CD4-positive, alpha-beta T cell treated with Interferon gamma for 1 hour (primary cell): ENCODE data around the gene PDLIM1.
"Not testable (repeated sequence)": the region's sequence is repeated elsewhere in the genome, so short reads cannot be mapped to it uniquely, and the experiment has no call there.

ENCODE experiments used
- DNase-seq: peaks from one replicate; pipeline ENCODE4 v3.0.0-alpha.2; 2020

Gene PDLIM1

DNA sequence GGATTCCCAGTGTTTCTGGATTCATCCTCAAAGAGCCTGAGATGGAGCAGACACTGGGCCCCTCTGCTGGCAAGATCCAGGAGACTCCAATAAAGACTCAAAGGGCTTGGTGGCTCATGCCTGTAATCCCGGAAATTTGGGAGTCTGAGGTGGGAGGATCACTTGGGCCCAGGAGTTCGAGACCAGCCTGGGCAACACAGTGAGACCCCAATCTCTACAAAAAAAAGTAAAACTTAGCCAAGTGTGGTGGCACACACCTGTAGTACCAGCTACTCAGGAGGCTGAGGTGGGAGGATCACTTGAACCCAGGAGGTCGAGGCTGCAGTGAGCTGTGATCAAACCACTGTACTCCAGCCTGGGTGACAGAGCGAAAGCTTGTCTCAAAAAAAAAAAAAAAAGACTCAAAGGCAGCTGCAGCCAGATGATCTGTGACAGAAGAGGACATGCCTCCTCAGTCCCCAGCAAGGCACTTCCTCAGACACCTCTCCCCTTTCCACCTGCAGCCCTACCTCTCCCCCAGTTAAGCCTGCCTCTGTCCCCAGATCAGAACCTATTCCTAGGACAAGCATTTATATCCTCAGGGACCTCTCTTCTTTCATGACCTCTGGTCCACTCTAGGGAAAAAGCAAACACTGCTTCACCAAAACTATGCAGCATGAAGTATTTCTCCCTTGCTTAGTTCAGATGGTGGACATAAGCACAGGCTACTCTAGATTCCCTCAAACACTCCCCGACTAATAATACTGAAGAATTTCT, 27.9 kb downstream of the PDLIM1 start:
- peak; percentile 2 for DNase-seq

DNA sequence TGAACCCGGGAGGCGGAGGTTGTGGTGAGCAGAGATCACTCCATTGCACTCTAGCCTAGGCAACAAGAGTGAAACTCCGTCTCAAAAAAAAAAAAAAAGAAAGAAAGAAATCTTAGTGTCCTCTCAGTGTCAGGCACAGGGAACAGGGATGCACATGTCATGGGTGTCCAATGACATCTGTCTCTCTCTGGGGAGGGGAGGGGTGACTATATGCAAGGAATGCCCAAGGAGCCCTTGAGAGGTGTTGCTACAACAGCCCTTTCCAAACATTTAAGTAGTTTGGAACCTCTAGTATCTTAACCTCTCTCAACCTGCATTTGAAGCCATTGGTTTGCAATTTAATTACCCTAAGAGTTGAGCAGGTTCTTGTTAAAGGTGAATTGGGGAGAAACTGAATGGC, 28.9 kb downstream of the PDLIM1 start:
- DNase-seq, result no peak

DNA sequence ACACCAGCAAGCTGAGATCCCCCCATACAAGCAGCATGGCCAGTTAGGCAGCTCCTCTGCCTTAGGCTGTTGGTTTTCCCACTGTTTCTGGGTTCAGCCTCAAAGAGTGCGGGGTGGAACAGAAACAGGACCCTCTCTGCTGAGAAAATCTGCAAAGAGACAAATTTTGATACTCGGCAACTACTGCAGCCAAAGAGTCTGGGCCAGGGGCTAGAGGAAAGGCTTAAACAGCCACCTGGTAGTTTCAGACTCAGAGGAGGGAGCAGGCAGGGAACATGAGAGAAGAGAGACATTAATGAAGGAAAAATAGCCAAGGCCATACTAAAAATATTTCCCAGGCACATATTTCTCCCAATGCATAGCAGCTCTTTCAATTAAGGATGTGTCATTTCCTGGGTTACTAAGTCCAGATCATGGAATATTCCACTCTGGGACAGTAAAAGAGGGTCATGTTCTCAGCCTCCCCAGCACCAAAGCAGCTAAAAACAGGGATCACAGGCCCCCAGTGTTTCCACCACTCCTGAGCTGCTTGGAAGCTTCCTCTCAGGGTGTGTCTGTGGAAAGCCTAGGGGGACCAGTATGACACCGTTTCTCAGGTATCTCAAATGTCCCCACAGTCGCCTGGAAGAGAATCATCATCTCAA, 29.8 kb downstream of the PDLIM1 start:
- no peak for DNase-seq

DNA sequence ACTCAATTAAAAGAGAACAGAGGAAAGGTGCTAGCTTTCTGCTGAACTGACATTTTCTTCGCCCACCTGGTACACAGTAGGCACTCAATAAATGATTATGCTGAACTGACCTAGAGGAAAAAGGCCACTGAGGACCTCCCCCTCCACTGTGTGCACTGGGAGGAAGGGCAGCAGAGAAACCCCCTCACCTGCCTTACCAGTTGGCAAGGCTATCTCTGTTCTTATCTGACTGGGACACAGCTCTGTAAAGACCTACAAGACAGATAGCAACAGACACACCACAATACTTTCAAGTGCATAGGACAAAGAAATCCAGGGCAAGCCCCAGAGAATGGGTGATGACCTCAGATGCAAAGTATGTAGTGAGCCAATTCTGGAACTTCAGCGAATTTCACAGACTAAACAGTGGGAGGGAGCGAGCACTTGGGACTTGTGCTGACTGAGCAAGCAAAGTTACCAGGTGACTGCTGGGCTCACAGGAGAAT, 30.4 kb downstream of the PDLIM1 start:
- DNase-seq, result no peak

DNA sequence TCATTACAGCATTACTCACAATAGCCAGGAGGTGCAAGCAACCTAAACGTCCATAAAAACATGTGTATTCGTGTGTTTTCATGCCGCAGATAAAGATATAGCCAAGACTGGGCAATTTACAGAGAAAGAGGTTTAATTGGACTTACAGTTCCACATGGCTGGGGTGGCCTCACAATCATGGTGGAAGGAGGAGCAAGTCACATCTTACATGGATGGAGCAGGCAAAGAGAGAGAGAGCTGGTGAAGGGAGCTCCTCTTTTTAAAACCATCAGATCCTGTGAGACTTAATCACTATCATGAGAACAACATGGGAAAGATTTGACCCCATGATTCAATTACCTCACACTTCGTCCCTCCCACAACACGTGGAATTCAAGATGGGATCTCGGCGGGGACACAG, 33.0 kb downstream of the PDLIM1 start:
- no peak for DNase-seq

DNA sequence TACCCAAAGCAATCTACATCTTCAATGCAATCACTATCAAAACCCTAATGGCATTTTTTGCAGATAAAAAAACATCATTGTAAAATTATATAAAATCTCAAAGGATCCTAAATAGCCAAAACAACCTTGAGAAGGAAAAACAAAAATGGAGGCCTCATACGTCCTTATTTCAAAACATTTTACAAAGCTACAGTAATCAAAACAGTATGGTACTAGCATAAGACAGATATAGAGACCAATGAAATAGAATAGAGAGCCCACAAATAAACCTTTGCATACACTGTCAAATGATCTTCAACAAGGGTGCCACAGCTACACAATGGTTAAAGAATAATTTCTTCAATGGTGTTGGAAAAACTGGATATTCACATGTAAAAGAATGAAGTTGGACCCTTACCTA, 34.5 kb downstream of the PDLIM1 start:
- no peak for DNase-seq

DNA sequence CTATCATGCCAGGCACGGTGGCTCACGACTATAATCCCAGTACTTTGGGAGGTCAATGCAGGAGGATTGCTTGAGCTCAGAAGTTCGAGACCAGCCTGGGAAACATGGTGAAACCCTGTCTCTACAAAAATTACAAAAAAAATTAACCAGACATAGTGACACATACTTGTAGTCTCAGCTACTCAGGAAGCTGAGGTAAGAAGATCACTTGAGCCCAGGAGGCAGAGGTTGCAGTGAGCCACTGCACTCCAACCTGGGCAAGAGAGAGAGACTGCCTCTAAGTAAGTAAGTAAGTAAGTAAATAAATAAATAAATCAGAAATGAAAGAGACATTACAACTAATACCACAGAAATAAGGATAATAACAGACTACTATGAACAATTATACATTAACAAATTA, 36.2 kb downstream of the PDLIM1 start:
- no peak for DNase-seq

DNA sequence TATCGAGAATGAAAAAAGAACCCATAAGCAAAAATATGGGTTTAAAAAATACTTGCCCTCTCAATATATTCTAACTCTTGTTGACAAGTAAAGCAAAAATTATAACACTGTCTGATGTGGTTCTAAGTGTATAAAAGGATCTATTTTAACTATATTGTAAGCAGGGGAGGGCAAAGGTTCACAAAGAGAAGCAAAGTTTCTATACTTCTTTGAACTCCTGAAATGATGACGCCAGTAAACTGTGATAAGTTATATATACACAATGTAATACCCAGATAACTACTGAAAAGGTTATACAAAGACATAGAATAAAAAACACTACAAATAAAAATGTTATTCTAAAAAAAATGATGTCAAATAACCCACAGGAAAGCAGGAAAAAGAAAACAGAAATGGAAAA, 37.1 kb downstream of the PDLIM1 start:
- no peak for DNase-seq

DNA sequence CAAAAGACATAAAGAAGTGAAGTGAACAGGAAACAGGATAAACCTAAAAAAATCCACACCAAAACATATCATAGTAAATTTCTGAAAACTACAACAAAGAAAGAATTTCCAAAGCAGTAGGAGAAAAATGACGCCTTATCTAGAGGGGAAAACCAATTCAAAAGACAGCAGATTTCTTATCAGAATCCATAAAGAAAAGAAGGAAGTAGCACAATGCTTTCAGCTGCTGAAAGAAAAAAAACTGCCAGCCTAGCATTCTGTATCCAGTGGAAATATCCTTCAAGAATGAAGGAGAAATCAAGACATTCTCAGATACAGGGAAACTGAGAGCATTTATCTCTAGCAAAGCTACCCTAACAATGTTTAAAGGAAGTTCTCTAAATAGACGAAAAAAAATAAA, 37.8 kb downstream of the PDLIM1 start:
- DNase-seq, result no peak

DNA sequence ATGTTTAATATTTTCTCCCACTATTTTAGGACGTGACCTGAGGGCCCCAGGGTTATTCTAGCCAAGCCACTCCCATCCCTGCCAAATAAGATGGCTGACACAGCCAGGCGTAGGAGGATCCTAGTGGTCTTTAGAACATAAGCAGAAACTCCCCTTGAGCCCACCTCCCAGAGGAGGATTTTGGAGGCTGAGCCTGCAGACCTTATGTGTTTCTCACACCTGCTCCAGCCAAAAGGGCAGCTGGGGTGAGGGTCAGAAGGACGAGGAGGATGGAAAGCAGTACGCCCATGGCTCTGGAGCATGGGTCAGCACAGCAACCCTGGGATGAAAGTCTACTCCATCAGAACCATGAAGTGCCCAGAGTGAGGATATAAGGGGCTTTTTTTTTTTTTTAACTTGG, 39.9 kb downstream of the PDLIM1 start:
- DNase-seq, result no peak

DNA sequence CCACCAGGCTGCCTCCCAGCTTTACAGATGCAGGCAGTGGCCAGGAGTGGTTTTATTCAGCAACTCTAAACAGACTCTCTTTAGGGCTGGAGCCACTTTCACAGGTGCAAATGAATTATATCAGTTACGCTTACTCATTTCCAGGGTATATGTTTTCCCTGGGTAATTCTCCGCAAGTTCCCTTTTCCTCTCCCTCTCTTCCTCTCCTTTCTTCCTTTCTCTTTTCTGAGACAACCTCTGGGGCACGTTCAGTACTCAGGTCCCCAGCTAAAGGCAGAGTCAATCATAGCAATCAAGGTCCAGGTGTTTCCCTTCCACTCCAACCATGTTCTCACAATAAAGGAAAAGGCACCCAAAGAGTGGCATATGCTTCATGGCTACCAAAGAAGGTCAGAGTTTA, 41.3 kb downstream of the PDLIM1 start:
- DNase-seq, result no peak

DNA sequence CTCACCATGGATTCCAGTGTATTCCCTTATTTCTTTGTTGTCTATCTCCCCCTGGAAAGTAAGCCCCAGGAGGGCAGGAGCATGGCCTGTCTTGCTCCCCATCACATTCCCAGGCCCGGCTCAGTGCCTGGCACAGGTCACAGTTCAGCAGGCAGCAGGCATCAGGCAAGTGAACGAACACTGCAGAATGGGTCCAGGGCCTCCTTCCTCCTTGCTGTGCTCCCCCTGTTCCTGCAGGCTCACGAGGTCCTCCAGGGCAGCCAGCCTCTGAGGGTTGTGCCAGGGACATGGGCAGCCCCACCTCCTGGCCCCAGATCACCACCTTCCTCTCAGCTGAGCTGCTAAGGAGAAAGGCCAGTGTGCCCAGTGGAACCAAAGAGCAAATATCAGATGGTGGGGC, 41.8 kb downstream of the PDLIM1 start:
- no peak for DNase-seq

DNA sequence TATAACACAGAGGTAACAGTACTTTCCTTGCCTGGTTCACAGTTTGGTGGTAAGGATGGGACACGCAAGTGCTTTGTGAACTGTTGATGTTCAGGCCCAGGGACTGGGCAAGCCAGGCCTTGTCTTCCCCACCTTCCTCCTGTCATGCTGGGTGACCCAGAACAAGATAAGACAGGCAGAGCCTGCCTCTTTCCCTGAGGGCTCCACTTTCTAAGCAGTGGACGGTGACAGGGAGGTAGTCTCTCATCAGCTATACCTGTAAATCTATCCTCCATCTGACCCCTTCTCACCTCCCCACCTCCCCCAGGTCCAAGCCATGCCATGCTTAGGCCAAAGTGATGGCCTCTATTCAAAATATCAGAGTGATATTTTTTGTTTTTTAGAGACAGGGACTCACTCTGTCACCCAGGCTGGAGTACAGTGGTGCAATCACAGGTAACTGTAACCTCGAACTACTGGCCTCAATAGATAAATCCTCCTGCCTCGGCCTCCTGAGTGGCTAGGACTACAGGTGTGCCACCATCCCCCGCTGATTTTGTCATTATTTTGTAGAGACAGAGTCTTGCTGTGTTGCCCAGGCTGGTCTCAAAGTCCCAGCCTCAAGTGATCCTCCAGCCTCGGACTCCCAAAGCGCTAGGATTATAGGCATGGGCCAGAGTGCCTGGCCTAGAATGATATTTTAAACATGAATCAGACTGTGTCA, 42.8 kb downstream of the PDLIM1 start:
- DNase-seq, result no peak

DNA sequence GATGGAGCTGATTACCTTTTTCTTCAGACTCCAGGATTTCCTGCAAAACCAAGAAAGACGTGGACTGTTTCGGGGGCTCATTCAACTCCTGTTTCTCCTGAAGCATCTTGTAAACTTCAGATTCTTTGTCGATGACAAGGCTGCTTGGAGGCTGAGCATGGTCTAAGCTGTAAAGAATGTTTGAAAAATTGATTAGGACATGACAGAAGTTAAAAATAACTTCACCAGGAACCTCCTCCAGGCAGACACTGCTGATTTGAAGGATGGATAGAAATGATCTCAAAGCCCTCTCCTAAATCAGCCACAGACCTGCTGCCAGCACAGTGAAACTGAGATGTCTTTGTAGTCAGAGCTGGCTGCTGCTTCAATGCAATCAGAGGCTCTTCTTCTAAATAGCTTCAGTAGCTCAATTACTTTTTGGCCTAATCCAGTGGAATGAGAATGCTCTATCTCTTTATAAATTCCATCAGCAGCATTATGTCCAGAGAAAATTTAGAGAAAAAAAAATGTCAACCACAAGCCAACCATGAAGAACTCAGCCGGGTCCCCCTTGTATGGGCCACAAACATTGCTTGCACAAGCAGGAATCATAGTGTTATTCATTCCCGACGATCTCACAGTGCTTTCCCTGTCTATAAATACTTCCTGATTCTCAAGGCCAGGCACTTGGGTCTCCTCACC, 43.5 kb downstream of the PDLIM1 start:
- no peak for DNase-seq

DNA sequence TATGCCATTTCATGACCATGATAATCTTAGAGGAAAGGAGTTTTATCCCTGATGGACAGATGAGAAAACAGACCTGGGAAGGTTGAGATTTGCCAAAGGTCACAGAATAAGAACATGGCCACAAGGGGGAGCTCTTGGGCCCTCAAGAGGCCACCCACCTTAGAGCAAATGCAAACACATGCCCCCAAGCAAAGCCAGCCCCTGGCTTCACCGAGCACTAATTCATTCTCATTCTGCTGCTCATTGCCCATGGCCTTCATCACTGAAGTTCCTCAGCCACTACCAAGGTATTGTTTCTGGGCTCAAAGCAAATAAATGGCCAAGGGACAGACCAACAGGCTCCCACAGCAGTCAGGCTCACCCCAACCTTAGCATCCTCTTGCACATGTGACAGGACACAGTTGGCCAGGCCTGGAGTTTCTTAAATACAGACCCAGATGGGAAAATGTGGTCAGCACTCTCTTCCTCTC, 44.2 kb downstream of the PDLIM1 start:
- peak; percentile 53 for DNase-seq

DNA sequence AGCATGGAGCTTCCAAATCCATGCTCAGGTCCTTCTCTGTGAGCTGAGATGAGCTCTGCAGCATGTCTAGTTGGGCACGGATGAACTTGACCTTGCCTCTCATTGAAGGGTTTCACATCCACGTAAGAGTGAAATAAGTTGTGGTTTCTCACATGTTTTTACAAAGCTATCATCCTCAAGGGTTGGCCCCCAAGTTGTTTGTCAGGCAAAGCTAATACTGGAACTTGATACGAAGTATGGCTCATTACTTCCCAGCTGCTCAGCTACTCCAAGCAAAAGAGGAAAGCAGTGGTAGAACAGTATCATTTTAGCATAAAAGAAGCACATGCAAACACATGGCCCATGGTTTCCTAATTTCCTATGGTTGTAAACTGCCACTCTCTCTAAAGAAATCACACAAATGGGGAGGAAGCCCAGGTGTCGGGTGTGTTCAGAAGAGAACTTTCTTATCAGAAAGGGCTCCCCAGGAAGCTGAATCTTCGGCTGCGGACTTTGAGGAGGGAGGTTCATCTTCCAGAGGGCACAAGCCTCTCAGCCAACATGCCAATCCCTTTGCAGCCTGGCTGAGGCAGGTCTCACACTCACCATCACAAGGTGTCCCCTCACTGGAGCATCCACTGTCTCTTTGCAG, 45.3 kb downstream of the PDLIM1 start:
- no peak for DNase-seq

DNA sequence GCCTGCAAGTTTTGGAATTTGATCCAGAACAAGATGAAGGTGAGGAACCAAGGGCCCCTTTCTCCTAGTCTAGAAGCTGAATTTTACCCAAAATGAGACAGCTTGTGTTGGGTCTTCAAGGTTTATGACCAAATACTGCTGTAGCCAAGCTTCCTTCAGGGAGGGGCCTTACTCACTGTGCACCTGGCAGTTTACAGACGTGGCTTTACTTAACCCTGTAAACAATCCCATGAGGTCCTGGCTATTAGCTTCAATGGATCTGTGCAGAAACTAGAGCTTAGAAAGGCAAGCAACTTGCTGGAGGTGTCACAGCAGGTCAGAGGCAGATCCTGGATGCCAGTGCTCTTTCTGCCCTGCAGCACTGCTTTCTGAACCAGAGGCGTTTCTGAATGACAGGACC, 46.7 kb downstream of the PDLIM1 start:
- no peak for DNase-seq

DNA sequence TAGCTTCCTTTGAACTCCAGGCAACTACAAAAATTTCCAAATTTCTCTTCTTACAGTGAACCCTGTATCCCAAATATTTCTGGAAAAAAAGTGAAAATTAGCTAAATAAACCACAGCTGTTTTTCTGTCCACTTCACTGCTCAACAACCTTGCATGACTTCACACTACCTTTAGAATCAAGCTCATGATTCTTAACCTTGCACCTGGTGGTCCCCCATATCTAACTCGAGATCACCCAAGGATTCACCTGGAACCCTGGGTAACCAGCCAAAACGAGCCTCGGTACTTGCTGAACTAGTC, 47.5 kb downstream of the PDLIM1 start:
- no peak for DNase-seq

DNA sequence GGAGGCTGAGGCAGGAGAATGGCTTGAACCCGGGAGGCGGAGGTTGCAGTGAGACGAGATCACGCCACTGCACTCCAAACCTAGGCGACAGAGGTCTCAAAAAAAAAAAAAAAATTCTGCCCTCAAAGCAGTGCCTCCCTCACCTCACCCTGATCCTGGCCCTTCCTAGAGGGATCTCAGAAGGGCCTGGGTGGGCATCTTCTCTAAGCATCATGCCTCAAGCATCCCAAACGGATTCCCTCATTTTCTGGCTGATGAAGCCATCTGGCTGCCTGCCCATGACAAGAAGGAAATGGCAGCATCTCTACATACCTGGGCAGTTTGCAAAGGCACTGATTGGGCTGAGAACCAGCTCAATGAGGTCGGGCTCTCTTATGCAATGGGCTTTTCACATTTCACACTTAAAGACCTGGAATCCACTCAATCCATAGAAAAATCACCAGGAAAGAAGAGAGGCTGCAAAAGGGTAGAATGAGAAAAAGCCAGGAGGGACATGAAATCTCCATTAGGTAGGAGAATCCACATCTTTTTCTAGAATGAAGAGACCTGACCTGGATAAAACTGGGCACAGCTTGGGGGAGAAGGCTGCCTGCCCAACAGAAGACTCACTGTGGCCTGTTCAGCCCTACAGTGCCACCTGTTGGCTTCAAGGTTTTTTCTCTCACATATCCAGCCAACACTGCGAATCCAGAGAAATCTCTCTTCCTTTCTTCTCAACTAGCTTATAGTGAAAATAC, 48.1 kb downstream of the PDLIM1 start:
- no peak for DNase-seq

DNA sequence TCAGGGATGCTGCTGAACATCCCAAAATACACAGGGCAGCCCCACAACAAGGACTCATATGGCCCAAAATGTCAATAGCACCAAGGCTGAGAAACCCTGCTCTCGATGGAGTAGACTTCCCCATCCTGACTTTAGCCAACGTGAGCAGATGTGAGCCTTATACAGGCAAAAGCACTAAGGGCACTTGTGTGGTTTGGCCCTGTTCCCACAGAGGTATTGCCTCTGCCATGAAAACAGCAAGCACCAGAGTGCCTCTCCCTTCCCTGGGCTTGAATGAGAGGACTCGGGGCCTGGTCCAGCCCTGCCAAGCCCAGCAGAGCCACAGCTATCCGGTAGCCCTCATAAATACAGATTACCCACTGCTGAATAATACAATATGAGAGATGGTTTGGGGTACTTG, 49.3 kb downstream of the PDLIM1 start:
- DNase-seq, result no peak

DNA sequence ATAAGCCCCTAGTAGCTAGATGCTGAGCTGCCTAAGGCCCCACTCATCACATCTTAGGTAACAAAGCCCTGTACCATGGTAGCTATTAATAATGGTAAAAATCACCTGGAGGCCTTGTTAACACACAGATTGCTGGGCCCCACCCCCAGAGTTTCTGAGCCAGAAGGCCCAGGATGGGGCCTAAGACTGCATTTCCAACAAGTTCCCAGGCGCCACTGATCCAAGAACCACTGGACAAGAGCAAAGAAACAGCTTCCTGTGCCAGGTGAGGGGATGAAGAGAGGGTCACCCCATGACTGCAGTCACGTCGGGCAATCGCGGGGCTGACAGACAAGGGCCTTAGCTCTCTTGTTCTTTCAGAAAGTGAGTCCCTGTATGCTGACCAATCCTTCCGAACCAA, 50.0 kb downstream of the PDLIM1 start:
- no peak for DNase-seq

DNA sequence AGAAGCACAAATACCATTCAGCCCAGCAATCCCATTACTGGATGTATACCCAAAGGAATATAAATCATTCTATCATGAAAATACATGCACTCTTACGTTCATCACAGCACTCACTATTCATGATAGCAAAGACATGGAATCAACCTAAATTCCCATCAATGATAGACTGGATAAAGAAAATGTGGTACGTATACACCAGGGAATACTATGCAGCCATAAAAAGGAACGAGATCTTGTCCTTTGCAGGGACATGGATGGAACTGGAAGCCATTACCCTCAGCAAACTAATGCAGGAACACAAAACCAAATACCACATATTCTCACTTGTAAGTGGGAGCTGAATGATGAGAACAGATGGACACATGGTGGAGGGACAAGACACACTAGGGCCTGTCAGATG, 50.7 kb downstream of the PDLIM1 start:
- DNase-seq, result not testable (repeated sequence)
